ENCODE measurements around the gene ADIRF.
"Not testable (repeated sequence)": the region's sequence is repeated elsewhere in the genome, so short reads cannot be mapped to it uniquely, and the experiment has no call there.

Gene ADIRF

GRCh38 chr10:86970162-86970981, 2.1 kb downstream of the ADIRF start:
- no peak overlapping the region for H3K27ac ChIP-seq
- TF ChIP-seq CTCF (conservative IDR thresholded peaks at IDR 0.05) (no peak), ZFX (IDR thresholded peaks at IDR 0.05) (no peak)

DNA sequence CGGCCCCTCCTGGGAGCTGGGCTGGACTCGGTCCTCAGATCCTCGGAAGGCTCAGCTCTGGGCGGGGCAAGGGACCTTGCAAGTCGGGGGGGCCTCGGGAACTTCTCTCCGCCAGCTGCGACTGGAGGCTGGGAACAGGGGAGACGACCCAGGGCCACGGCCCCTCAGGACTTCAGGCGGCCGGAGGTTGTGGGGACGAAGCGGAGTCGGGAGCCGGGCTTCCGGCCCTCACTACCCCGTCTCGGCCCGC, 2.6 kb downstream of the ADIRF start:
- H3K27ac ChIP-seq: no peak overlapping the region
- TF ChIP-seq CTCF (conservative IDR thresholded peaks at IDR 0.05) (no peak), ZFX (IDR thresholded peaks at IDR 0.05) (no peak)

DNA sequence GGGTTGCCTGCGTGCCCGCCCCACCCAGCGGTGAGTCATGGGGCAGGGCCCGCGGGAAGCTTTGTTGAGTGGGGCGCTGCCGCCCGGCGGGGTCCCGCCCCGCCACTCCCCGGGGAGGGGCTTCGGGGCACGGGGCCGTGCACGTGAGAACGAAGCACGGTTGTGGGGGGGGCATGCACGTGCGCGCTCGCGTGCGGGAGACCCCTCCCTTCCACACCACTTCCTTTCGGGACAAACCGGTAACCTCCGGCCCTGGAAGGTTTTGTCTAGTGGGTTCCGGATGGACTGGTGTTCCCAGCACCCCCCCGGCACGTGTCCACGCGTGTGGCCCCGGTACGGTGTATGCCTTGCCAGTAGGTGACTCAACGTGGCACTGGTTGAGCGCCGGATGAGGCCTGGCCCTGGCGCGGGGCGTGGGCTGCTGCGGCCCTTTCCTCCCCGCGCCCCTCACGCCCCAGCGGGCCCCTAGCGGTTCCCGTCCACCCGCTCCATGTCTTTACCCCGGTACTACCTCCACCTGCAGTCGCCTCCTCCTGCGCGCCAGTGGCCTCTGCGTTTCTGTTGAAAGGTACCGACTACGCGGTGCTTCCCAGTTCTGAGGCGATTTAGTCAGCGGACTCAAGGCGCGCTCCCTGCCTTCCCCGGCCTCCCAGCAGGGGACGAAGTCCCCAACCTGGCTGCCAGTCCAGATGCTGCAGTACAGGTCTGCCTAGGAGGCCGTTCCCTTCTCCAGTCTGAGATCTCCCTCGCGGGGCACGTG, 3.1 kb downstream of the ADIRF start:
- H3K27ac ChIP-seq: no peak overlapping the region
- TF ChIP-seq ZFX (IDR thresholded peaks at IDR 0.05): no peak

DNA sequence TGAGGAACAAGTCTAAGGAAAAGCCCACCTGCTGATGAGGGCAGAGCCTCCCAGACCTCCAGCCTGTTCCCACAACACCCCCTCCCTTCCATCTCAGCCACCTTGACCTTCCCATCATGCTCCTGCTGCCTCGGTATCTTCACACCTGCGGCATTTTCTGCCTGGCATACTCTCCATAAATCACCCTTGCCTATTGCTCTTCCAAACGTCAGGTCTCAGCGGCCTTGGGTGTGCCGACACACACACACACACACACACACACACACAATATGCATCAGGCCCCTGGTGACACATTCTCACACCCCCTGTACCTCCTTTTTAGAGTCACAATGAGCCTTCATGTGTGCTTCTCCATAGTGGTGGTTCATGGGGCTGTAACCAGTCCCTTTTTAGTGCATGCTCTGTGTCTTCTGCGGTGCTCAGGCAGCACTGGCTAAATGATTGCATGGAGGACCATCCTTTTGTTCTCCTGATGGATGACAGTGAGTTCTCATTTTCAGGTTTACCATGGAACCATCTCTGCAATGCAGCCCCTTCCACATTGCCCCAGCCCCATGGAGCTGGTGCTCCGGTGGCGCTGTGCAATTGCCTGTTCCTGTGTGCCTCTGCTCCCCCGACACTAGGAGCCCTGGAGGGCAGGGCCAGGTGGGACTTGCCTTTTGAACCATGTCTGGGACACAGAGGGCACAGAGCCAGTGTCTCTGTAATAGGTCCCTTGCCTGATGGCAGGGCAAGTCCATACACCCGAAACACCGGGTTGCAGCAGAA, 4.5 kb downstream of the ADIRF start:
- H3K27ac ChIP-seq: no peak overlapping the region
- TF ChIP-seq ZFX (IDR thresholded peaks at IDR 0.05) (no peak), CTCF (conservative IDR thresholded peaks at IDR 0.05) (no peak)

- TF ChIP-seq CTCF (conservative IDR thresholded peaks at IDR 0.05) (no peak), ZFX (IDR thresholded peaks at IDR 0.05) (no peak)
- H3K27ac ChIP-seq: no peak overlapping the region
Measured at GRCh38 chr10:86974484-86974883, 6.2 kb downstream of the ADIRF start.

DNA sequence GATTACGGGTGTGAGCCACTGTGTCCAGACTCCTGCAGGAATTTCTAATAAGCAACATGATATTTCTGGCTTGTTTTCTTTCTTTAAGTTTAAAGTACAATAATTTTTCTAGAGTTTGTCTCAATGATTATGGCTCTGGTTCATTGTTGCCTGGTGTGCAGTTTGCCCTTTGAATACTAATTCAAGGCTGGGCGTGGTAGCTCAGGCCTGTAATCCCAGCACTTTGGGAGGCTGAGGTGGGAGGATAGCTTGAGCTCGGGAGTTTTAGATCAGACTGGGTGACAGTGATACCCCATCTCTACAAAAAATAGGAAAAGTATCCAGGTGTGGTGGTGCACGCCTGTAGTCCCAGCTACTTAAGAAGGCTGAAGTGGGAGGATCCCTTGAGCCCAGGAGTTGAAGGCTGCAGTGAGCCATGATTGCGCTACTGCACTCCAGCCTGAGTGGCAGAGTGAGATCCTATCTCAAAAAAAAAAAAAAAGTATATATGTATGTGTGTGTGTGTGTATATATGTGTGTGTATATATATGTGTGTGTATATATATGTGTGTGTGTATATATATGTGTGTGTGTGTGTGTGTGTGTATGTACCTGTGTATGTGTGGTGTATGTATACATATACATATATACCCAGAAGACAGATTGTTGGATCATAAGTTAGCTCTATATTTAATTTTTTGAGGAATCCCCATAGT, 8.2 kb downstream of the ADIRF start:
- no peak overlapping the region for H3K27ac ChIP-seq
- TF ChIP-seq ZFX (IDR thresholded peaks at IDR 0.05): no peak

DNA sequence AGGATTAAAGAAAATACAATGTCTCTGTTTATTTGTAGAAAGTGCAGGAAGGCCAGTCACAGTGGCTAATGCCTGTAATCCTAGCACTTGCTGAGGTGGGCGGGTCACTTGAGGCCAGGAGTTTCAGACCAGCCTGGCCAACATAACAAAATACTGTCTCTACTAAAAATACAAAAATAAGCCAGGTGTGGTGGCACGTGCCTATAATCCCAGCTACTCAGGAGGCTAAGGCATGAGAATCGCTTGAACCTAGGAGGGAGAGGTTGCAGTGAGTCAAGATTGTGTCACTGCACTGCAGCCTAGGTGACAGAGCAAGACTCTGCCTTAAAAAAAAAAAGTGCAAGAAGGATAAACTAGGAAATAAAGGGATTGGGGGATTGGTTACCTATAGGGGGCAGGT, 10.2 kb downstream of the ADIRF start:
- not testable (repeated sequence) for H3K27ac ChIP-seq

DNA sequence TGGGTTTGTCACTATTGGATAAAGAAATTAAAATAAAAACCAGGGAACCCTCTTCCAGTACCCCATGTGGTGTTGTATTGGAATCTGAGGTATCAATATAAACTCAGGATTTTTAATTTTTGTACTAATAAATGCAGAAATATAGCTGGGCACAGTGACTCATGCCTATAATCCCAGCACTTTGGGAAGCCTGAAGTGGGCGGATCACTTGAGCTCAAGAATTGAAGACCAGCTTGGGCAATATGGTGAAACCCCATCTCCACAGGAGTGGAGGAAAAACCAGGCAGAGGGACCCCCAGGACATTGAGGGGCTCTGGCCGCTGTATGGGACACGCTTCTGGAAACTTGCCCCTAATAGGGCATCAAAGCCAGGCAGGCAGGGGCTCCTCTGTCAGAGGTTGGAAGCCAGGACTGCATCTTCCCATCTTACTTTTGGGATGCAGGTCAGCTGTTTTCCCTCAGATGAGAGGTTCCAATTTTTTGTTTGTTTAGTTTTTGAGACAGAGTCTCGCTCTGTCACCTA, 11.1 kb downstream of the ADIRF start:
- TF ChIP-seq CTCF (conservative IDR thresholded peaks at IDR 0.05) (no peak), ZFX (IDR thresholded peaks at IDR 0.05) (no peak)
- H3K27ac ChIP-seq: no peak overlapping the region
